ENCODE measurements around the gene CCL19.
"Not testable (repeated sequence)": the region's sequence is repeated elsewhere in the genome, so short reads cannot be mapped to it uniquely, and the experiment has no call there.

CCL19 gene

DNA sequence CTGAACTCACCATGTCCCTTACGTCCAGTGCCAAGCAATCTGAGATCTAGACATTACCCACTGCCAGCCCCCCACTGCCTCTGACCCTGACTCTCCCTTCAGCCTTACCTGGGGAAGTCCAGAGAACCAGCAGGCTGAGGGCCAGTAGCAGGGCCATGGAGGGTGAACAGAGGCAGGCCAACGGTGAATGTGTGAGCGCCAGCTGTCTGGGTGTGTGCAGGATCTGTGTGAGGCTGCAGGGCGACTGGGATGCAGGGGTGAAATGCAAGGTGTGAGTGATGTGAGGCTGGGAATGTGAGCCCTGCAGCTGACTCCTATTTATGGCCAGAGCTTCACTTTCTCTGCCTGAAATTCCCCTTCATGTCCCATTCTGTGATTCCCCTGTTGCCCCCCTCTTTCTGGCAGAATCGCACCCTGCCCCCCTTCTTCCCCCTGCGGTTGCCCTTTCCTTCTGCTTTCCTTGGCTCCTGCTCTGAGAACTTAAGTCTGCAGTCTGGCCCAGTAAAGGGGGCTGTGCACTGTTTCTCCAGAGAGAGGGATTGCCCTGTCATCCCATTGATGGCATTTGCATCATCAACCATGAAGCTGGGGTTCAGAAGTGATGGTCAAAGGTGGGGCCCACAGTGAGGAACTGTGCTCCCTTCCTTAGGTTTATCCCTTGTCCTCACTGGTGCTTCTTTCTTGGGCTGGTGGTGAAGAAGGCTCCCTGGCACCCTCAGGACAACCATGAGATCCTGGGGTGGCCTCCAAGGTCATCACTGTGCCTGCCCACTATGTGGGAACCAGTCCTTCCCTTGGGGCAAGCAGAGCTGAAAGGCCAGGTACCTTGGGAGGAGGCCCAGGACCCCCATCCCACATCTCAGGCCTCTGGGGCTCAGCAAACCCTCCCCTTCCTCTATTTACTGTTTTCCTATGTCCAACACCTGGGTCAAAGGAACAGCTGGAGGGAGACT is at the start of gene CCL19:
Gene CCL19 (minus strand): TSS at position 294 of the 953 bp plus-strand sequence. CDS start 137 bp downstream, at position 157.
- Histone ChIP-seq H3K27me3 (ENCODE audit: control insufficient read depth in 1 of 2, insufficient read depth in 2 of 2, low read length in 2 of 2) (no peaks in the 10 kb centered on the region), H3K36me3 (ENCODE audit: insufficient read depth, low read length) (no peaks in the 10 kb centered on the region), H3K4me1 (ENCODE audit: insufficient read depth, low read length) (no peaks in the 10 kb centered on the region), H3K4me3 (ENCODE audit: low read depth in 1 of 2, low read length in 2 of 2) (no peak within 1 kb of the TSS), H3K9ac (ENCODE audit: low read length) (no peak within 1 kb of the TSS), H3K9me3 (ENCODE audit: low read length) (no peaks in the 10 kb centered on the region), H3K27ac (ENCODE audit: low read depth, low read length) (no peak within 1 kb of the TSS)

GRCh38 chr9:34740176-34740575 is 49.1 kb upstream of the CCL19 start:
- H3K27ac ChIP-seq (ENCODE audit: low read depth, low read length); H3K4me3 ChIP-seq (ENCODE audit: low read depth in 1 of 2, low read length in 2 of 2); H3K27me3 ChIP-seq (ENCODE audit: control insufficient read depth in 1 of 2, insufficient read depth in 2 of 2, low read length in 2 of 2); H3K9ac ChIP-seq (ENCODE audit: low read length); H3K9me3 ChIP-seq (ENCODE audit: low read length); H3K36me3 ChIP-seq (ENCODE audit: insufficient read depth, low read length); H3K4me1 ChIP-seq (ENCODE audit: insufficient read depth, low read length): not testable (repeated sequence)

- Histone ChIP-seq H3K27ac (ENCODE audit: low read depth, low read length) (no peak overlapping the region), H3K9me3 (ENCODE audit: low read length) (no peaks in the 10 kb centered on the region), H3K4me3 (ENCODE audit: low read depth in 1 of 2, low read length in 2 of 2) (no peak overlapping the region), H3K36me3 (ENCODE audit: insufficient read depth, low read length) (no peaks in the 10 kb centered on the region), H3K9ac (ENCODE audit: low read length) (no peak overlapping the region), H3K4me1 (ENCODE audit: insufficient read depth, low read length) (peaks cover 15% of the 10 kb centered on the region), H3K27me3 (ENCODE audit: control insufficient read depth in 1 of 2, insufficient read depth in 2 of 2, low read length in 2 of 2) (no peaks in the 10 kb centered on the region)
Observed at GRCh38 chr9:34737677-34738260, 46.7 kb upstream of the CCL19 start.

DNA sequence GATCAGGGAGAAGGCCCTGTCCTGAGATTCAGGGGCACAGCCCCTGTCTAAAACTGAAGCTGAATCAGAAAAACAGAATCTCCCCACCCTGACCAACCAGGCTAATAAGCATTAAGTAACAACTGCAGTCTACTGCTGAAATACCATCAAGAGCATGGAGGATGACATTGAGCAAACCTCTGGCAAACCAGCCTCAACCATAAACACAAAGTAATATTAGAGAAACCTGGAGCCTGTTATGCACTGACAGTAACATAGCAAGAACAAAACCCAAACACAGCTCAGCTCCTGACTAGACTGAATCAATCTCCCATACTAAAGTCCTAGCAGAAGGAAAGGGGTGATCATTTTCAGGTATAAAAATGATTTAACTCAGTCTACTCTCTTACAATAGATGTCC is 43.6 kb upstream of the CCL19 start:
- no peaks in the 10 kb centered on the region for H3K27me3 ChIP-seq (ENCODE audit: control insufficient read depth in 1 of 2, insufficient read depth in 2 of 2, low read length in 2 of 2)

DNA sequence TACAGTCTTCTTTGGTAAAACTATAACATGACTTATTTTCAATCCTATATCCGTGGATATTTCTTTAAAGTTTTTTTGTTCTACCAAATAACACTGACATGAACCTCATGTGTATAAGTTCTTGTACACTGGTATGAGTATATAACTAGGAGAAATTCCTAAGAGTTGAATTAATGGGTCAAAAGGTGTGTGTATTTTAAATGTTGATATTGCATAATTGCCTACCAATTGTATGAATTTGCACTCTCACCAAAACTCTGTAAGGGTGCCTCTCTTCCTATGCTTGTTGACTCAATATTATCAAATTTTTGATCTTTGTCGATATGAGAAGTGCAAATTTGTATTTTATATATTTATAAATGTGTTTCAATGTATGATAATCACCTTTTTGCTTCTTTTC is 41.8 kb upstream of the CCL19 start:
- no peak overlapping the region for H3K4me3 ChIP-seq (ENCODE audit: low read depth in 1 of 2, low read length in 2 of 2)
- H3K27ac ChIP-seq (ENCODE audit: low read depth, low read length) = no peak overlapping the region

More for the DNA sequence above, 43.6 kb upstream of the CCL19 start:
- H3K9ac ChIP-seq (ENCODE audit: low read length) = no peak overlapping the region
- H3K9me3 ChIP-seq (ENCODE audit: low read length) = no peaks in the 10 kb centered on the region
- peaks cover 15% of the 10 kb centered on the region for H3K4me1 ChIP-seq (ENCODE audit: insufficient read depth, low read length)
- no peak overlapping the region for H3K27ac ChIP-seq (ENCODE audit: low read depth, low read length)
- H3K36me3 ChIP-seq (ENCODE audit: insufficient read depth, low read length) = no peaks in the 10 kb centered on the region
- H3K4me3 ChIP-seq (ENCODE audit: low read depth in 1 of 2, low read length in 2 of 2) = no peak overlapping the region

GRCh38 chr9:34732478-34732877 is 41.4 kb upstream of the CCL19 start:
- Histone ChIP-seq H3K27me3 (ENCODE audit: control insufficient read depth in 1 of 2, insufficient read depth in 2 of 2, low read length in 2 of 2) (no peaks in the 10 kb centered on the region), H3K27ac (ENCODE audit: low read depth, low read length) (no peak overlapping the region), H3K4me3 (ENCODE audit: low read depth in 1 of 2, low read length in 2 of 2) (no peak overlapping the region)

More for the DNA sequence above, 41.8 kb upstream of the CCL19 start:
- H3K4me1 ChIP-seq (ENCODE audit: insufficient read depth, low read length) = peaks cover 13% of the 10 kb centered on the region
- no peak overlapping the region for H3K9ac ChIP-seq (ENCODE audit: low read length)
- no peaks in the 10 kb centered on the region for H3K27me3 ChIP-seq (ENCODE audit: control insufficient read depth in 1 of 2, insufficient read depth in 2 of 2, low read length in 2 of 2)
- H3K36me3 ChIP-seq (ENCODE audit: insufficient read depth, low read length) = no peaks in the 10 kb centered on the region
- no peaks in the 10 kb centered on the region for H3K9me3 ChIP-seq (ENCODE audit: low read length)

DNA sequence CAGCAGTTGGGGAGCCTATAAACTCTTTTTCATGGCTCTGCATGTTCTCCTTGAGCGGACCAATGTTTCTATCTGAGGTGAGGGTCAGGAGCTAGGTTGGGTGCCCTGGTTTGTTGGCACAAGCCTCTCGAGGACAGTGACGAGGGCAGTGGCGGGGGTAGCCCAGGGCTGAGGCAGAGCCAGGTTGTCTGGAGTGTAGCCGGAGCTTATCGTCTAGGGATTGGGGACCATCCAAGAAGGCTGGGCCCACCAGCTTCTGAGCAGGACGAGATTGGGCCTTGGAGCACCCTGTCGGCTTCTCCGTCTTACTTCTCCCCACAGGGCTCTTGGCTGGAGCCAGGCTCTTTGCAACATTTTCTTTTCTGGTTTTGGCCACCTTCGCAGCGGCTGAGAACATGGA is 32.1 kb upstream of the CCL19 start:
- H3K4me1 ChIP-seq (ENCODE audit: insufficient read depth, low read length) = no peaks in the 10 kb centered on the region
- H3K9me3 ChIP-seq (ENCODE audit: low read length) = no peaks in the 10 kb centered on the region
- no peak overlapping the region for H3K4me3 ChIP-seq (ENCODE audit: low read depth in 1 of 2, low read length in 2 of 2)
- no peak overlapping the region for H3K9ac ChIP-seq (ENCODE audit: low read length)
- H3K27ac ChIP-seq (ENCODE audit: low read depth, low read length) = no peak overlapping the region
- H3K36me3 ChIP-seq (ENCODE audit: insufficient read depth, low read length) = no peaks in the 10 kb centered on the region
- no peaks in the 10 kb centered on the region for H3K27me3 ChIP-seq (ENCODE audit: control insufficient read depth in 1 of 2, insufficient read depth in 2 of 2, low read length in 2 of 2)

More at GRCh38 chr9:34732478-34732877, 41.4 kb upstream of the CCL19 start:
- no peak overlapping the region for H3K9ac ChIP-seq (ENCODE audit: low read length)
- peaks cover 10% of the 10 kb centered on the region for H3K4me1 ChIP-seq (ENCODE audit: insufficient read depth, low read length)
- no peaks in the 10 kb centered on the region for H3K36me3 ChIP-seq (ENCODE audit: insufficient read depth, low read length)
- no peaks in the 10 kb centered on the region for H3K9me3 ChIP-seq (ENCODE audit: low read length)

DNA sequence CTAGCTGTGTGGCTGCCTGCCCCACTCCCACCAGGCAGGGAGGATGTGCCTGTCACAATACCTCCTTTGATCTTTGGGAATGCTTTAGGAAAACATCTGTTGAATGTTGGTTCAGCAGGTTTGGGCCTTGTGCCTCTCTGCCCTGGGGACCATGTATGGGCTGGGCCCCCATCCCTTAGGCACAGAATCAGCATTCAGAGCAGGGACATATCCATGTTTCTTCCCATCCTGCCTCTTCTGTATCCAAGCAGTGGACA is 28.6 kb upstream of the CCL19 start:
- not testable (repeated sequence) for H3K4me1 ChIP-seq (ENCODE audit: insufficient read depth, low read length); H3K9ac ChIP-seq (ENCODE audit: low read length); H3K27me3 ChIP-seq (ENCODE audit: control insufficient read depth in 1 of 2, insufficient read depth in 2 of 2, low read length in 2 of 2); H3K4me3 ChIP-seq (ENCODE audit: low read depth in 1 of 2, low read length in 2 of 2); H3K36me3 ChIP-seq (ENCODE audit: insufficient read depth, low read length); H3K27ac ChIP-seq (ENCODE audit: low read depth, low read length); H3K9me3 ChIP-seq (ENCODE audit: low read length)

DNA sequence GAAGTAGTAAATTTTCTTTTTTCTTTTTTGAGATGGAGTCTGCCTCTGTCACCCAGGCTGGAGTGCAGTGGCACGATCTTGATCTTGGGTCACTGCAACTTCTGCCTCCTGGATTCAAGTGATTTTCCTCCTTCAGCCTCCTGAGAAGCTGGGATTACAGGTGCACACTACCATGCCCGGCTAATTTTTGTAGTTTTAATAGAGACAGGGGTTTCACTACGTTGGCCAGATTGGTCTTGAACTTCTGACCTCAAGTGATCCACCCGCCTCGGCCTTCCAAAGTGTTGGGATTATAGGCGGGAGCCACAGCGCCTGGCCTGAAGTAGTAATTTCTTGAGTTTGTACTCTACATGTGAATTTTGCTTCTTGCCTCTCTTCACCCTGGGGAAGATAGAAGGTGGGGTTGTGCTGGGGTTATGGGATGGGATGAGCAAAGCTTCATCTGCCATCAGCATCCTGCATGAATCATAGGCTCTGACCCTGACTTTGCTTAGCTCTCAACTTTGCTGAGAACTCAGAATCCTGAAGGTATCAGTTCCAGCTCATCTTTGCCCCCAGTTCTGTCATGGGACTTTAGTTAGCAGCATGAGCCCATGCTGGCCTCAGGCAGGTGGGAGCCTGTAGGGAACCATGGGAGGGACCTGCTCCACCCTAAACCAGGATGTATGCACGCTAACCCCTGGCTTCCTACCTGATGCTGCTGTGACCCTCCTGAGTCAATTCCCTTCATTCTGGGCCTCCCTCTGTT is 28.1 kb upstream of the CCL19 start:
- no peak overlapping the region for H3K4me3 ChIP-seq (ENCODE audit: low read depth in 1 of 2, low read length in 2 of 2)
- H3K27me3 ChIP-seq (ENCODE audit: control insufficient read depth in 1 of 2, insufficient read depth in 2 of 2, low read length in 2 of 2) = no peaks in the 10 kb centered on the region
- no peak overlapping the region for H3K27ac ChIP-seq (ENCODE audit: low read depth, low read length)
- H3K4me1 ChIP-seq (ENCODE audit: insufficient read depth, low read length) = no peaks in the 10 kb centered on the region
- no peaks in the 10 kb centered on the region for H3K9me3 ChIP-seq (ENCODE audit: low read length)
- H3K9ac ChIP-seq (ENCODE audit: low read length) = no peak overlapping the region
- no peaks in the 10 kb centered on the region for H3K36me3 ChIP-seq (ENCODE audit: insufficient read depth, low read length)

DNA sequence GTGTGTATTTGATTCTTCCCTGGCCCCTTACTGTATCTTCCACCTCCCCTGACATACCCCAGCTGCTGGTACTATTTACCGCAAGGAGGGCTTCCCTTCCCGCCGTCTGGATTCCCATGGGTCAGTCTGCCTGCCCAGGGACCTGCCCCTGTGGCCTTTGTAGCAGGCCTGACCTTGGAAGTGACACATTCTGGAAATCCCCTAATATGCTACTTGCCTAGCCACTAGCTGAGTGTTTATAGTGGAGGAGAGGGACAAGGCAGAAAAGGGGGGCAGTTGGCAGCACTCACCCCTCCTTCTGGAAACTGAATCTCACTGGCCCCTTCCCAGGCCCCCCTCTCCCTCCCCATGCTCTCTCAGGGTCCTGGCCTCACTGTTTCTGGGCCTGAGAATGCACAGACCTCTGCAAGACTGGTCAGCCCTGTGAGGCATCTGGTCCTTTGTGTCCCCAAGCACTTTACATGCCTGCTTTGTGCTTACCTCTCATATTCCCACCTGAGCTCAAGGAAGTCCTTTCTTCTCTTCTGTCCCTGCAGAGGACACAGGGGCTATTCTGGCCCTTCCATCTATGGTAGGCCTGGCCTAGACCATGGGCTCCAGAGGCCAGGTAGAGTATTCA is 27.0 kb upstream of the CCL19 start:
- Histone ChIP-seq H3K4me3 (ENCODE audit: low read depth in 1 of 2, low read length in 2 of 2) (no peak overlapping the region), H3K27me3 (ENCODE audit: control insufficient read depth in 1 of 2, insufficient read depth in 2 of 2, low read length in 2 of 2) (peaks cover 0 to 4% of the 10 kb centered on the region in 2 donors), H3K36me3 (ENCODE audit: insufficient read depth, low read length) (no peaks in the 10 kb centered on the region), H3K4me1 (ENCODE audit: insufficient read depth, low read length) (no peaks in the 10 kb centered on the region), H3K9me3 (ENCODE audit: low read length) (no peaks in the 10 kb centered on the region), H3K9ac (ENCODE audit: low read length) (no peak overlapping the region), H3K27ac (ENCODE audit: low read depth, low read length) (no peak overlapping the region)

GRCh38 chr9:34716711-34717110 is 25.6 kb upstream of the CCL19 start:
- Histone ChIP-seq H3K4me3 (ENCODE audit: low read depth in 1 of 2, low read length in 2 of 2) (no peak overlapping the region), H3K9ac (ENCODE audit: low read length) (no peak overlapping the region), H3K9me3 (ENCODE audit: low read length) (no peaks in the 10 kb centered on the region), H3K27me3 (ENCODE audit: control insufficient read depth in 1 of 2, insufficient read depth in 2 of 2, low read length in 2 of 2) (peaks cover 0 to 4% of the 10 kb centered on the region in 2 donors), H3K4me1 (ENCODE audit: insufficient read depth, low read length) (no peaks in the 10 kb centered on the region), H3K27ac (ENCODE audit: low read depth, low read length) (no peak overlapping the region), H3K36me3 (ENCODE audit: insufficient read depth, low read length) (no peaks in the 10 kb centered on the region)

Measured in muscle layer of colon (tissue), 2 donors.